Parathyroid adenoma (tissue), 2 donors: ENCODE results near the gene NVL.
"Not testable (repeated sequence)": the region's sequence is repeated elsewhere in the genome, so short reads cannot be mapped to it uniquely, and the experiment has no call there.

Experiments
- H2AFZ ChIP-seq: fragments of 300-600 bp; sonication (generic); one replicate; pipeline ENCODE4 v1.7.0; 2017; ENCODE audit warnings: antibody characterized with exemption, mild to moderate bottlenecking
- H3K27ac ChIP-seq: fragments of 300-600 bp; sonication (generic); one replicate; pipeline ENCODE4 v1.7.0; 2017
- H3K27me3 ChIP-seq: fragments of 300-600 bp; sonication (generic); one replicate; pipeline ENCODE4 v1.7.0; 2017; ENCODE audit warnings: low read length; ENCODE audit not compliant: control insufficient read depth, insufficient read depth
- H3K36me3 ChIP-seq: fragments of 300-600 bp; sonication (generic); one replicate; pipeline ENCODE4 v1.7.0; 2017; ENCODE audit warnings: low read length; ENCODE audit not compliant: control insufficient read depth, insufficient read depth
- H3K4me1 ChIP-seq: fragments of 300-600 bp; sonication (generic); one replicate; pipeline ENCODE4 v1.7.0; 2017; ENCODE audit warnings: control low read depth
- H3K4me2 ChIP-seq: fragments of 300-600 bp; sonication (generic); one replicate; pipeline ENCODE4 v1.7.0; 2017; ENCODE audit warnings: low read length
- H3K4me3 ChIP-seq: fragments of 300-600 bp; sonication (generic); one replicate; pipeline ENCODE4 v1.7.0; 2017; ENCODE audit warnings: low read depth, low read length
- H3K79me2 ChIP-seq: fragments of 300-600 bp; sonication (generic); one replicate; pipeline ENCODE4 v1.7.0; 2017; ENCODE audit warnings: control low read depth
- H3K9ac ChIP-seq: fragments of 300-600 bp; sonication (generic); one replicate; pipeline ENCODE4 v1.7.0; 2017; ENCODE audit warnings: mild to moderate bottlenecking
- H3K9me3 ChIP-seq: fragments of 300-600 bp; sonication (generic); one replicate; pipeline ENCODE4 v1.7.0; 2017; ENCODE audit warnings: low read length; ENCODE audit not compliant: control insufficient read depth
- CTCF ChIP-seq: fragments of 300-600 bp; sonication (generic); IDR thresholded peaks from one replicate; pipeline ENCODE4 v1.7.0; 2017; ENCODE audit warnings: antibody characterized with exemption, mild to moderate bottlenecking
- donor health status: primary hyperparathyroidism.

Gene NVL

GRCh38 chr1:224348137-224348536 lies 18.2 kb upstream of the NVL start:
- Histone ChIP-seq H3K4me2 (no peak overlapping the region), H3K9ac (no peak overlapping the region), H3K9me3 (no peaks in the 10 kb centered on the region), H3K4me3 (no peak overlapping the region), H3K36me3 (no peaks in the 10 kb centered on the region), H3K27ac (no peak overlapping the region), H2AFZ (no peak overlapping the region), H3K79me2 (no peaks in the 10 kb centered on the region), H3K4me1 (no peaks in the 10 kb centered on the region), H3K27me3 (no peaks in the 10 kb centered on the region)
- no peak for TF ChIP-seq CTCF

GRCh38 chr1:224343679-224344078 lies 13.7 kb upstream of the NVL start:
- Histone ChIP-seq H3K79me2 (no peaks in the 10 kb centered on the region), H3K4me2 (no peak overlapping the region), H3K4me3 (no peak overlapping the region), H3K36me3 (no peaks in the 10 kb centered on the region), H3K9me3 (no peaks in the 10 kb centered on the region), H3K4me1 (no peaks in the 10 kb centered on the region), H2AFZ (no peak overlapping the region), H3K27ac (no peak overlapping the region), H3K27me3 (no peaks in the 10 kb centered on the region), H3K9ac (no peak overlapping the region)
- no peak for TF ChIP-seq CTCF

GRCh38 chr1:224340453-224341384 lies 10.7 kb upstream of the NVL start:
- H3K9me3 ChIP-seq, H3K27me3 ChIP-seq, H3K36me3 ChIP-seq, H3K79me2 ChIP-seq, H3K9ac ChIP-seq, H3K4me1 ChIP-seq, H3K4me3 ChIP-seq, H3K27ac ChIP-seq: not testable (repeated sequence)
- Histone ChIP-seq H2AFZ (peak overlapping the region; percentile 66), H3K4me2 (peak overlapping the region; percentile 45)

GRCh38 chr1:224339442-224340033 lies 9.6 kb upstream of the NVL start:
- H3K9me3 ChIP-seq: no peaks in the 10 kb centered on the region
- no peak overlapping the region for H3K27ac ChIP-seq
- no peaks in the 10 kb centered on the region for H3K27me3 ChIP-seq
- H3K36me3 ChIP-seq: no peaks in the 10 kb centered on the region
- H3K79me2 ChIP-seq: no peaks in the 10 kb centered on the region
- no peak overlapping the region for H2AFZ ChIP-seq
- H3K4me2 ChIP-seq: no peak overlapping the region
- H3K9ac ChIP-seq: no peak overlapping the region
- no peak for TF ChIP-seq CTCF
- no peaks in the 10 kb centered on the region for H3K4me1 ChIP-seq
- H3K4me3 ChIP-seq: no peak overlapping the region

GRCh38 chr1:224338150-224338838 lies 8.3 kb upstream of the NVL start:
- Histone ChIP-seq H3K27ac (no peak overlapping the region), H3K4me2 (no peak overlapping the region), H3K9ac (no peak overlapping the region), H3K27me3 (no peaks in the 10 kb centered on the region), H3K36me3 (no peaks in the 10 kb centered on the region), H3K4me1 (no peaks in the 10 kb centered on the region), H3K79me2 (no peaks in the 10 kb centered on the region), H2AFZ (no peak overlapping the region), H3K4me3 (no peak overlapping the region), H3K9me3 (no peaks in the 10 kb centered on the region)
- no peak for TF ChIP-seq CTCF
